Lower leg skin (tissue), 3 donors: ENCODE measurements around the gene ZFAND2A.

Experiments
- CTCF ChIP-seq, 3 donors: fragments of 450-650 bp; IDR thresholded peaks; one replicate each; pipeline ENCODE4 v1.5.1; 2016; ENCODE audit warnings: antibody characterized with exemption in 3 of 3, mild to moderate bottlenecking in 3 of 3, moderate library complexity in 2 of 3
- POLR2A ChIP-seq, 2 donors: fragments of 450-650 bp; IDR thresholded peaks; one replicate each; pipeline ENCODE4 v1.6.1; 2016 to 2017; ENCODE audit warnings: antibody characterized with exemption in 2 of 2, mild to moderate bottlenecking in 1 of 2, moderate library complexity in 1 of 2

DNA sequence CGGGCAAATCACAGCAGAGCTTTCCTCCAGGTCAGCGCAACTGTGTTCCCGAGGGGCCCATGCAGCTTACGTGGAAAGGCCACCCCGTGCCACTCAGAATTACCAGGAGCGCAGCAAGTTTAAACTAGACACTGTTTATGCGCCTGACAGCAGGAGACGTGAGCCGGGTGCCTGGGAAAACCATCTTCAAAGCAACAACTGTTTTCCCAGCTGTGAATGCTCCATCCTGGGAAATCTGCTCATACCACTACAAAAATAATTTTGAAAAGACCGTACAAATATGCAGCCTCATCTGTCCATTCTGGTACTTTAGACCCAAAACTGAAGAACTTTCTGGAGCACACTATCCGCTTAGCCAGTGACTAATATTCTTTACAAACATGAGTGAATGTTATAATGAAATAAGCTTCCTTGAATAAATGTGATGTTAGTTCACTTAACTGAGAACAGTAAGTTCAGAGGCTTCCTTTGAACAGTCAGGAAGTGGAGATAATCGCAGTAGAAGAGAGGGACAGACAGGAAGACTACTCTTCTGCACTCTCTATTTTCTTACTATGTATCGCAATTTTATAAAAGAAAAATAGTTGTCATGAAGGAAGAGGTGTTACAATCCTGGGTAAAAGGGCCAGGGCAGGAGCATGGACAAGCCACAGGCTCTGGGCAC is 55.3 kb downstream of the ZFAND2A start:
- TF ChIP-seq CTCF (IDR thresholded peaks at IDR 0.05): no peak
- no peak for TF ChIP-seq POLR2A (IDR thresholded peaks at IDR 0.05)
